ENCODE data around the gene HNRNPR. TPM values are rescaled to one million over a fixed set of nuclear protein-coding genes. Genes with fewer than 3 reads are reported as not detected.
"Not testable (repeated sequence)": the region's sequence is repeated elsewhere in the genome, so short reads cannot be mapped to it uniquely, and the experiment has no call there.

Gene HNRNPR
- 100 to 1,000 TPM; 247 to 287 (median 255) TPM for polyA plus RNA-seq (ENCODE audit: insufficient read length in 4 of 4)

DNA sequence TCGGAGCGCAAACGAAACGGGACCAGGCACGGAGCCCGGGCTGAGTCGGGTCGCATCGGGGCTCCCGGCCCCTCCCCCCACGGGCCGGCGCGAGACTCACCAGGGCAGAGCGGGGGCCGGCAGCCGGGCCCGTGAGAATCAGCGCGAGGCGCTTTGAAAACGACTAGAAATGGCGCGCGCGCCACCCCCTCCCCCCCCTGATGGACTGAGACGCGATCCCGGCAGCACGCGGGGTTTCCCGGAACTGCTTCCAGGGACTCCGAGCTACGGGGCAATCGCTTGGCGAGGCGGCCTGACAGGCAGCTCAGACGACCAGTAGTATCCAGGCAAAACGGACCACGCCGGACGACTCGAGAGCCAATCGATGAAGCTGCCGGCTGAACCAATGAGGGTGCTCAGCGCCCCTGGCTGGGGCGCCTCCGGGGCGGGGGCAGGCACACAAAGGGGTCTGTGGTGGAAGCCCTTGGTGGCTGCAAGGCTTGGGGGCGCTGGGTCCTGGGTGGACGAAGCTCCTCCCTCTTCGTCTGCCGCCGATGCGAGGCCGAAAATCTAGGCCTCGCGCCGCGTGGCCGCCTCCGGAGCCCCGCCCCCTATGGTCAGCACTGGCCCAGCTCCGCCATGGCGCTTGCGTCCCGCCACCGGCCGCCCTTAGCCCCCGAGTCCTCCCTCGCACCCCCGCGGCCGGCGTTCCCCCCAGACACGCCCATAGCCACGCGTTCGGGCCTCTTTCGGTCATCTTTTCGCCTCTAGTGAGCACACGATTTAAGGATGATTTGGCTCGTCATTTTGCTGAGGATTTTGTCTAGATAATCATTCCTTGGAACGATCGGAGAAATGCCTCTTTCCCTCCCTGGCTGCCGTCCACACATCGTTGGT, at the start of gene HNRNPR:
TSS of gene HNRNPR (minus strand) at position 174 of the 876 bp plus-strand sequence. CDS start 3,276 bp downstream, outside the sequence.
- peak; percentile 96 to 100 (median 99) for DNase-seq (ENCODE audit: low read depth in 4 of 4, low spot score in 2 of 4)

DNA sequence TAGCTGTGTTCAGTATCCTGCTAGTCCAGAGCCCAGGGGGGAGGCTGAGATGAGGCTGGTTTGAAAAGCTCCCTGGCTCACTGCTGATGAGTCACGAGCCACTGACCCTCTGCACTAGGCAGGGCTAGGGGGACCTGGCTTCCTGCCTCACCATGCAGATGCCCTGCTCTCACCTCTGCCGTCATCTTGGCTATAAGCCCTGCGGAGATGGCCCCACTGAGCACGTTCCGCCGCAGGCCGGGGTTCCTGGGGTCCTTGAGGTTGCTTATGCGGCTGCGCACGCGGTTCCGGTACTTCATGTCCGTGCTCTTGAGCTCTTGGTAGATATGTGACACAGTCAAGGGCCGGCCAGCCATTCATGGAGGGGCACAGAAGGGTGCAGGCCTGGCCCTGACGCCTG, 49.6 kb upstream of the HNRNPR start:
- DNase-seq (ENCODE audit: low read depth in 4 of 4, low spot score in 2 of 4) = no peak

DNA sequence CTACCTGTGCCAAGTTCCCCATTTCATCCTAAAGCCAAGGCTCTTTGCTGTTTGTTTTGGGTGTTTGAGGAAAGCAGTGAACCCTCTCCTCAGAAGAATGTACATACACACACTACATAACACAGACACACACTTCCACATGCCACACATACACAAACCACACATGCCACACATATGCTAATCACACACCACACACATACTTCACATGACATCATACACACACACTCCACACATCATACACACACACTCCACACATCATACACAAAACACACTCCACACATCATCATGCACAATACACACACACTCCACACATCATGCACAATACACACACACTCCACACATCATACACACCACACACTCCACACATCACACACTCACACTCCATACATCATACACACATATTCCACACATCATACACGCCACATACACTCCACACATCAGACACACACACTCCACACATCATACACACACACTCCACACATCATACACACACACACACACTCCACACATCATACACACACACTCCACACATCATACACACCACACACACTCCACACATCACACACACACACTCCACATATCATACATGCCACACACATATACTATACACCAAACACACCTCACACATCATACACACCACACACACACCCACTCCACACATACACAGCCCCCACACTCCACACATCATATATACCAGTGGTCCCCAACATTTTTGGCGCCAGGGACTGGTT, 48.2 kb upstream of the HNRNPR start:
- no peak for DNase-seq (ENCODE audit: low read depth in 4 of 4, low spot score in 2 of 4)

DNA sequence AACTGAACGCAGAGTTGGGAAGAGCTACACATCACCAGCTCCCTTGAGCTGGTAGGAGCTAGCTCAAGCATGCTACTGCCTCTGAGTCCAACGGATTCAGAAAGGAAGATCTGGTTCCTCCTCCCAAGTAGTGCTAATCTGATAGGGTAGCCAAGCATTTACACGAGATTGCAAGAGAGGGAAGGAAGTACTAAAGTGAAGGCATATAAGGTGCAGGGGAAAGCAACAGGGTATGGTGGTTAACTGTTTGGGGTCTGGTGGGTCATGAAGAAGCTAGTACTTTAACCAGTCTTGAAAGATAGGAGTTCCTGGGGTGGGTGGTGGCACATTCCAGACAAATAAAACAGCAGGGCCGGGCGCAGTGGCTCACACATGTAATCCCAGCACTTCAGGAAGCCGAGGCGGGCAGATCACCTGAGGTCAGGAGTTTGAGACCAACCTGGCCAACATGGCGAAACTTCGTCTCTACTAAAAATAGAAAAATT, 45.8 kb upstream of the HNRNPR start:
- no peak for DNase-seq (ENCODE audit: low read depth in 4 of 4, low spot score in 2 of 4)

DNA sequence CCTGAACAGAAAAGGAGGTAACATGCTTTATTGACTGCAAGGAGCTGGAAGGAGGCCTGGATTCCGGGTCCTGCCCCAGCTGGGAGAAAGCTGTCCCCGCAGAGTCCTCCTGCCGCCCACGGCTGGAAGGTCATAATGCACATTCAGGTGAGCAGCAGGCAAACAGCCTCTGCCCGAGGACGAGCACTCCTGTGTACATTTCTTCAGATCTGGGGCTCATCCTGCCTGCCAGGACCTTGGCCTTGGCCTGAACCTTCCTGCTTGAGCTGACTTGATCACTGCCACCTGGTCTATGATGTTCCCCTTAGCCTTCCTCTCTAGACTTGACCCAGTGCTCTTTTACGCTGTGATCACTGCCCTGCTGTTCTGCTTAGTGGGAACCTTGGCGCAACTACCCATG, 43.4 kb upstream of the HNRNPR start:
- DNase-seq (ENCODE audit: low read depth in 4 of 4, low spot score in 2 of 4) = no peak

DNA sequence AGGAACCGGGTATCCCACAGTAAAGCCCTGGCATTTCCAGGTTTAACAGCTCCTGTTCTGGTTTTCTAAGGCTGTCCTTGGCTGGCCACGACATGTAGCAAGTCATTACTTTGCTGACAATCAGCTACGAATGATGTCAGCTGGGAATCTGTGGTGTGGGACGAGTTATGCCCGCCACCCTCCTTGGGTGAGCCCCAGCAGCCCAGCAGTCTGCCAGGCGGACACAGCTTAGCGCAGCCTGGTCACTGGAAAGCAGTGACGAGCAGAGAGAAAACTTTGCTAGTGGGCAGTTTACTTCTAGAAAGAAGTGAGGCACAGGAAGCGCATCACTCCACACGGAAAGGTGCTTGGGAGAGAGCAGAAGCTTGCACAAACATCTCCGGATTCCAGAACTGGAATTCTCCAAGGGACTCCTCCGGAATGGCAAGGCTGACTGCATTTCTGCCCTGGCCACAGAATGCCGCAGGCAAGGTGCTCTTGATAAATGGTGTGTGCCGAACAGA, 41.1 kb upstream of the HNRNPR start:
- no peak for DNase-seq (ENCODE audit: low read depth in 4 of 4, low spot score in 2 of 4)

DNA sequence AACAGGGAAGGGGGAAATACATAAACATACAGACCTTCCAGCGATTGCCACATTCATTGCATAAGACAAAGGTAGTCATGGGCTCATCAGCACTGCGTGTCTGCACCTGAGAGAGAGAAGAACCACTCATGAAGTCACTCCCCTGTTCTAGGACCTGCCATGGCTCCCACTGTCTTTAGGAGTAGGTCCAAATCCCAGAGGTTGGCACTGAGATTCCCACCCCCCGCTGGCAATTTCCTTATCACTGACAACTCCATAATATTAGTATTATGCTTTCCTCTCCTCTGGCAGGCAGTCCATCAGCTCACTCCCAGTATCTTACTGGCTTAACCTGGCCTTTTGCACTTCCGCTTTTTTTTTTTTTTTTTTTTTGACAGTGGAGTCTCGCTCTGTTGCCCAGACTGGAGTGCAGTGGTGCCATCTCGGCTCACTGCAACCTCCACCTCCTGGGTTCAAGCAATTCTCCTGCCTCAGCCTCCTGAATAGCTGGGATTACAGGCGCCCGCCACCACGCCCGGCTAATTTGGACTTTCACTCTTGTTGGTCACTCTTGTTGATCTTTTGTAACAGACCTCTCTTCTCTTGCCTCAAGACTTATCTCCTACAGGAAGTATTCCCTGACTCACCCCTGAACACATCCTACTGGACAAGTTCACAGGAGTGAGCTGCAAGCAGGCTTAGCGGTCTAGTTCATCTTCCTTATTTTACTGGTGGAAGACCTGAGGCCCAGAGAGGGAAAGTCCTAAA, 40.4 kb upstream of the HNRNPR start:
- no peak for DNase-seq (ENCODE audit: low read depth in 4 of 4, low spot score in 2 of 4)

DNA sequence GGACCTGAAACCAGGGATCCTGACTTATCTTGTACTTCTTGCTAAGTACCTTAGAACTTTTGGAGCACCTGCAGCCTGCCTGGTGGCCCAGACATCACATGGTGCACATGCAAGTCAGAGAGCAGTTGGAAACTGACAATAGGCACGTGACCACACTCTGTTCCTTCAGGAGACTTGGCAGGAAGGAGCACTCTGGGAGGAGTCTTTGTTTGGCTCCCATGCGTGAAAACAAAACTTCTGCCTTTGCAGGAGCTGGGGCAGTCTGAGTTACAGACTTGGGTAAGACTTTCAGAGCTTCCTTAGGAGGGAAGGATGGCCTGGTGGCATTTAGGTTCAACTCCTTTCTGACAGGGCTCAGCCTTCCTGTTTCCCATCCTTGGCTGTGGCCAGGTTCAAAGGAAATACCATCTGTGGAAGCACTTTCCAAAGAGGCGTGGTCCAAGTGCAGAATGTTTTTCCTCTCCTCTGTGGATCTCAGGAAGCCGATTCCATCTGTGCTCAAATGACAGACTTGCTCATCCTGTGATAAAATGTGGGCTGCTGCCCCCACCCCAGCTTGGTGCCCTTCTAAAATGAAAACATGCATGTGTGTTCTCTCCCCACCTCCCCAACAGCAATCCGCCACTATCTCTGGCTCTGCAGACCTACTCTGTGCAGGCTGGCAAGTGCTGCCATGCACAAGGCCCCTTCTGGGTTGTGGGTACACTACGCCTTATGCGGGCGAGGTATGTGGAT, 39.7 kb upstream of the HNRNPR start:
- DNase-seq (ENCODE audit: low read depth in 4 of 4, low spot score in 2 of 4) = no peak

DNA sequence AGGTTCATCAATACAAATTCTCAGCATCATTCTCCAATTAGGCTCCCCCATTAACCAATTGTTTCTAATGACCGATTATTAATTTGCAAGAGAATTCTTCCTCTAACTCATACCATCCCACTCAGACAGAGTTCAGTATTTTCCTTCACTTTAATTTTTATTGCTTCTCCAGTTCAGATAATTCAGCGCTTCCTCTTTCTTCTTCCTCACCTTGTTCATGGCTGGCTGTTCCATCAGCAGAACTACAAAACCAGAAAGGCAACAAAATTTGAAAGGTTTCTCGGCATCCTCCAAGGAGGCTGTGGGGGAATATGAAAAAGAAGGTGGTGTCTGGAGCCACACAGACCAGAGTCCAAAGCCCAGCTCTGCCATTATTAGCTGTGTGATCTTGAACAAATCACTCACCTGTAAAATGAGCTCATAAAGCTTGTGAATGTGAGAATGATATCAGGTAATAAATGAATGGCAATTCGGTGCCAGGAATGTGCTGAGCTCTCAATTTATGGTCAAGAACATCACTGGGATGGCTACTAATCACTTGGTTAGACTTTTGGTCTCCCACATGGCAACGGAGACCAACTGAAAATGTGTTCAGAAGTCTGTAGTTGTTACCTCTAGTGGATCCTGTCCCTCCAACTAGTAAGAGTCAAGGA, 37.3 kb upstream of the HNRNPR start:
- no peak for DNase-seq (ENCODE audit: low read depth in 4 of 4, low spot score in 2 of 4)

DNA sequence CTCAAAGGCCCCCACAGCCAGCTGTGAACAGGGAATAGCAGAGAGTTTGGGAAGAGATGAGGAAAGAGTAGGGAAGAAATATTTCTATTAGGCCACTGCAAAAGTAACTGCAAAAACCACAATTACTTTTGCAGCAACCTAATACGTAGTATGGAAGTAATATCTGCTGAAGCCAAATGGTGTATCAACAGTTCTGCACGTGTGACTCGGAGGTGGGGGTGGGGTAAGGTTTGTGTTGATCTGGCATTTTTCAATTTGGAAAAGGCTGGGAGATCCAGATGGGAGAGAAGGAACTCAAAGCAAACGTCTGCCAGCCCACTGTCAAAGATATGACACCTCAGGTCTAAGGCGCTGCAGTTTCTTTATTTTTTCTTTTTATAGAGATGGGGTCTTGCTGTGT, 36.6 kb upstream of the HNRNPR start:
- no peak for DNase-seq (ENCODE audit: low read depth in 4 of 4, low spot score in 2 of 4)

DNA sequence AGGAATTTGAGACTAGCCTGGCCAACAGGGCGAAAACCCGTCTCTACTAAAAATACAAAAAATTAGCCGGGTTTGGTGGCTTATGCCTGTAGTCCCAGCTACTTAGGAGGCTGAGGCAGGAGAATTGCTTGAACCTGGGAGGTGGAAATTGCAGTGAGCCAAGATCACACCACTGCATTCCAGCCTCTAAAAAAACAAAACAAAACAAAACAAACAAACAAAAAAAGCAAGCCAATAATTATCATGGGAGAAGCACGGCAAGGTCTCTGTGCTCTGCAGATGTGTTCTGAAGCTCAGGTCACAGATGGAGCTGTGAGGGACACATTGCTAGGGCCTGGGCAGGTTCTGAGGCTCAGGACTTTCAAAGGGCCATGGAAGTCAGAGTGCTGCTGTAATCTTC, 36.2 kb upstream of the HNRNPR start:
- DNase-seq (ENCODE audit: low read depth in 4 of 4, low spot score in 2 of 4) = not testable (repeated sequence)

DNA sequence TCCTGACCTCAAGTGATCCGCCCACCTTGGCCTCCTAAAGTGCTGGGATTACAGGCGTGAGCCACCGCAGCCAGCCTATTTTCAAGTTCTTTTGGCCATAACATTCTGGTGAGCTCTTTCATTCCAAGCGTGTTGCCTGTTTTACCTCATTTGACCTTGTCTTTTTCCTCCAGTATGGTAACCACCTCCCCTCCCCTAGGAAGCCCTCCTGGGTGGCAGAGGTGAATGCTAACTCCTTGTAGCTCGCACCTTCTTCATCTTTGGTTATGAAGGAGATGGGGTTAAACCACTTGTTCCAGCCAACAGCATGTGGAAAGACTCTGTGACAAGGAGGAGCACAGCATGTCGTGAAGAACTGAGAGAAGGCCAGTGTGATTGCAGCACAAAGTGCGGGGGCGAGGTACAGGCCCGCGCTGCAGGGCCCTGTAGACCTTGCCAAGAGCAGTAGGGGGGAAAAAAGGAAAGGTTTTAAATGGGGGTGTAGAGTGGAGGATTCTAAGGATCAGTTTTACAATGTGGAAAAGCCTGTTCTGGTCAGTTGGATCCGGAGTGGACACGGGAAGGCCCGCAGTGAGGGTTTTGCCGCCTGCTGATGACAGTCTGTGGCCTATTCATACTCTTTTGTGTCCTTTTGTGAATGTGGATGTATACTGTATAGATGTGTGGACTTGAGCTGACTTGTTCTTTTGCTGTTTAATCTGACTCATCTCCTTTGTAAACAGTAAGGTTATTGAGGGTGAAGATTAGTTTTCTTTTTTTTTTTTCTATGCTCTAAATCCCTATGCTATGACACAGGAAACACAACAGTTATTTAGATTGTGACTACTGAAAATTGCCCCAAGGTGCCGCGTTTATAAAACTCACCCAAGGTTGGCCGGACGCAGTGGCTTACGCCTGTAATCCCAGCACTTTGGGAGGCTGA, 33.1 kb upstream of the HNRNPR start:
- no peak for DNase-seq (ENCODE audit: low read depth in 4 of 4, low spot score in 2 of 4)

DNA sequence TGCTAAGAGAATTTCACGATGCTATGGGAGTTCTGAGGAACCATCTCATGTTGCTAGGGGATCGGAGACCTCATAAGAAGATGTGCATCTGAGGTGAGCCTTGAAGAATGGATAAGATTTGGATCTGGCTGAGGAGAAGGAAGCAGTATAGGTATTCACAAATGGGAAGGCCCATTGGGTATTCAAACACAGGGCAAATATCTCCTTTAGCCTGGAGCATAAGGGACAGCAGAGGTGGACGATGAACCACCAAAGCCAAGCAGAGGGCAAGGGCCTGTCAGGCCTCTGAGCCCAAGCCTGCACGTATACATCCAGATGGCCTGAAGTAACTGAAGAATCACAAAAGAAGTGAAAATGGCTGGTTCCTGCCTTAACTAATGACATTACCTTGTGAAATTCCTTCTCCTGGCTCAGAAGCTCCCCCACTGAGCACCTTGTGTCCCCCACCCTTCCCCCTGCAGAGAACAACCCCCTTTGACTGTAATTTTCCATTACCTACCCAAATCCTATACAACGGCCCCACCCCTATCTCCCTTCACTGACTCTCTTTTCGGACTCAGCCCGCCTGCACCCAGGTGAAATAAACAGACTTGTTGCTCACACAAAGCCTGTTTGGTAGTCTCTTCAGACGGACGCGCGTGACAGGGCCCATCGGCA, 30.1 kb upstream of the HNRNPR start:
- not testable (repeated sequence) for DNase-seq (ENCODE audit: low read depth in 4 of 4, low spot score in 2 of 4)

DNA sequence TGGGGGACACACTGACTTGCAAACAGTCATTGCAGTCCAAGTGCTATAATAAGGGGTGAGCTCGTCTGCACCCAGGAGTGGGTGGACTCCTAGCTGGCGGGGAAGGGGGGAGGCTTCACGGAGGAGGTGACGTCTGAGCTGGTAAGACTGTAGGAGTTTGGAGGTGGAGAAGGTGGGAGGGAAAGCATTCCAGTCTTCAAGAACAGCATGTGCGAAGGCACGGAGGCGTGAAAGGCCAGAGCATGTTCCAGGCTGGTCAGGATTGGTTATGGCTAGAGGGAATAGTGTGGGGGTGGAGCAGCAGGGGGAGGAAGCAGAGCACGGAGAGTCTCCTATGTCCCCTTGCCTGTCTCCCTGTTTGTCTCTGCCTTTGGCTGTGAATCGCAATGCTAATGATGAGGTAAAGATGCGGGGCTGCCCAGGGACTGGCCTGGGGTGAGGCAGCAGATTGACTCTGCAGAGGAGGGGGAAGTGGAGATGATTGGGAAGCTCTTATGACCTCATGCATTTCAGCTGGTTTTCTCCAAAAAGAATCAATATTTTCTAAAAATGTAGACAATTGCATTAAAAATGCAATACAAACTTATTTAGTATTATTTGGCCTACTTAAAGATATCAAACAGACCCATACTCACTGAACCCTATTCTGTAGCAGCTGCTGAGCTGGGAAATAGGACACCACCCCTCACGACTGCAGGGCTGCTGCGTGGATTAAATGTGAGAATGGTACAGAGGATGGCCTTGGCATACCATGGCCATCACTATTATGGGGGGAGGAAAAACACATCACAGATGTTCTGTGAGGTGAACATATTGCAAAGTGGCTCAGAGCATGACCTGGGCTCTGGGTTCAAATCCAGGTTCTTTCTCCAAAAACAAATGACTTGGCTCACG, 28.1 kb upstream of the HNRNPR start:
- DNase-seq (ENCODE audit: low read depth in 4 of 4, low spot score in 2 of 4) = no peak

DNA sequence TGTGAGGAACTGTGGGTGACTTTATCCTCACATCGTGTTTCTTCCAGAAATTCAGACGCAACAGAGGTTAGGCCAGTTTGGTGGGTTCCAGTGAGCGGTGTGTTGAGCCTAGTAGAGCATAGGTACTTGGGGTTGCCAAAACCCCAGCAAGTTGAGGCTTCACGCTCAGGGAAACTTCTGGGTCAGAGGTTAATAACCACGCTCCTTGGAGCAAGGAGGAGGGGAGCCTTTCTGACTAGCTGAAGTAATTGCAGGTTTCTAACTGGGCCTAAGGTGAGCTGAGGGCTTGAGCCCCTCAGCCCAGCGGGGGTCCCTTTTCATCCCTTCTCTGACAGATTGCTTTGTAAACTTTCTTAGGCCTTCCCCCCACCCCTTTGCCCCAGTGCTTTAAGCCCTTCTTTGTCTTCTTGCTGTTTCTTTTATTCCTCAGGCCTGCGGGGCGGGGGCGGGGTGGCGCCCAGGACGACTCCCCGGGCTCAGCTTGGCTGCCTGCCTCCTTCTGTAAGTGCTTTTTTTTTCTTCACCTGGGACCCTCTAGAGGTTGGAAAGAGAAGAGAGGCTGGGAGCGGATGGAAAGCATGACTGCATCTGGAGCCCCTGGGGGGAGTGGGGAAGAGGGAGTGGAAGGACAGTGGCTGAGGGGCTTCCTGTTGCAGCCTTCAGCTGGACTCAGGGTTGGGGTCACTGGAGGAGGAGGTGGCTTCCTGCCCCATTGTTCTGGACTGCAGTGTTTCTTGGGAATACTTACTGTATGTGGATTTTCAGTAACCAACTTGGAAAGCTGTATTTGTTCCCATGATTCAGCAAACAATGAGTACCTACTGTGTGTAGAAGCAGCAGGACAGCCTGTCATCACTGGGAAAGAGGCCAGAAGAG, 26.9 kb upstream of the HNRNPR start:
- DNase-seq (ENCODE audit: low read depth in 4 of 4, low spot score in 2 of 4) = peak in 3 of 4 donors; percentile 36 to 56 (median 41)

DNA sequence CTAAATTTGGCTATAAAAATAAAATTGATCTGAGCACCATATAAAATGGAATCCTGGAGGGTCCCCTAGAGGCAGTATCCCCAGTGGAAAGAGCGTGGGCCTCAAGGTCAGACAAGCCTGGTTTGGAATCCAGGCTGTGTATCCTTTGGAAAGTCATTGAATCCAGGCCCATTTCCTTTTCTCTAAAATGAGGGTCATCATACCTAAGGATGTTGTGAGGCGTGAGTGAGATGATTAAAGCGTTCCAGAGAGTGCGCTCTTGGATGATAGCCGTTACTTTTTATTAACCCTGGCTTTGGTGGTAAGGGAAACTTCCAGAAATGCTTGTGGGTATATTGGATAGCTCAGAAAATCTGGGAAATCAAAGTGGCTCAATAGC, 26.2 kb upstream of the HNRNPR start:
- DNase-seq (ENCODE audit: low read depth in 4 of 4, low spot score in 2 of 4) = no peak

Measured in left renal cortex interstitium (tissue), 4 donors.